HG03095 (cell line): ENCODE data around the gene RHOD.
A peak's percentile ranks its signal among the peaks of the same experiment; 100 is the strongest.

Experiments used
- ATAC-seq: cut with Tn5 transposase; IDR thresholded peaks from one replicate; pipeline ENCODE4 v1.9.1; 2021; ENCODE audit warnings: moderate library complexity; ENCODE audit not compliant: unreplicated experiment

RHOD gene

DNA sequence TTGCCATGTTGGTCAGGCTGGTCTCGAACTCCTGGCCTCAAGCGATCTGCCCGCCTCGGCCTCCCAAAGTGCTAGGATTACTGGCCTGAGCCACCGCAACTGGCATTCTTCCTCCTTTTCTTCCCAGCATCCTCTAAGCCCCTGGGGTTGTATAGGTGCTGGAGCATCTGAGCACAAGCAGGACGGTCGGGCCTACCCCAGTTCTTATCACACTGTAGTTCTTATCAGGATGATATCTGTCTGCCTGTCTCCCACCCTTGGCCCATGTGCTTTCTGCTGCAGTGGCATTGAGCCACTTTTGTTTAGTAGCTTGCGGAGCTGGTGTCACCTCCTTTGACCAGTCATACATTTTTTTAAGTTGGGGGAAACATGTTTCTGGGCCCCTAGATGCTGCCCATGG lies 1.9 kb downstream of the RHOD start:
- ATAC-seq: no peak

DNA sequence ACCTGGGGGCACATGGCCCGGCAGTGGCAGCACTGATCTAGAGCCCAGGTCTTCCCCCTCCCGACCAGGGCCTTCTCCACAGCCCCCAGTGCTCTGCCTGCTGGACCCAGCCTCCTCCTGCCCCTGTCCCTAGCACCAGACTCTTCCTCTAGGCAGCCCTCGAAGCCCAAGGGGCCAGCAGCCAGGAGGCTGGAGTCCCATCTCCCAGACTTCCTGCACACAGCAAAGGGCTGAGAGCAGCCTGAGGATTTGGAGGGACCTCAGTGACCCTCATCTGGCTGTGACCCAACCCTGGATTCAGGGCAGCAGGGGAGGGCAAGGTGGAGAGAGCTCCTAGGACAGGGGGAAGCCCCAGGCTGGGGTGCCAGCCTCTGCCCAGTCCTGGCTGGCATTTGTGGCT lies 3.0 kb downstream of the RHOD start:
- ATAC-seq: no peak

- no peak for ATAC-seq
Observed at GRCh38 chr11:67060111-67060522, 3.5 kb downstream of the RHOD start.

GRCh38 chr11:67062526-67063373 lies 6.1 kb downstream of the RHOD start:
- no peak for ATAC-seq

DNA sequence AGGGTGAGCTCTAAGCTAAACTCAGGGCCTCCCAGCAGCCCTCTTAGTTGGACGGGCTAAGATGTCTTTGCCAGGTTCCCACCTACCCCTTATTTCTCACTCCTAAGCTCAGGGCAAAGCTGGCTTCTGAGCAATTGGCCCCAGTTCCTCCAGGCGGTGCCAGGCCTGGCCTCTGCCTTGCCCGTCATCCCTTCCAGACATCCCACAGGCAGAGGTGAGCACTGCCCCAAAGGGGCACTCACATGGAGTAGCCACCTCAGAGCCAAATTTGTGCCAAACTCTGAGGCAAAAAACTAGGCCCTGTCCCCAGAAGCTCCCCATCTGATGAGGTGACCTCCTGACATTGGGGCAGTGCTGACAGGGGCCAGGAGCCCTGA lies 9.7 kb downstream of the RHOD start:
- ATAC-seq: no peak

GRCh38 chr11:67071420-67072284 lies 15.0 kb downstream of the RHOD start:
- ATAC-seq: no peak

GRCh38 chr11:67072295-67072694 lies 15.6 kb downstream of the RHOD start:
- no peak for ATAC-seq

GRCh38 chr11:67073908-67074307 lies 17.3 kb downstream of the RHOD start:
- ATAC-seq: no peak

DNA sequence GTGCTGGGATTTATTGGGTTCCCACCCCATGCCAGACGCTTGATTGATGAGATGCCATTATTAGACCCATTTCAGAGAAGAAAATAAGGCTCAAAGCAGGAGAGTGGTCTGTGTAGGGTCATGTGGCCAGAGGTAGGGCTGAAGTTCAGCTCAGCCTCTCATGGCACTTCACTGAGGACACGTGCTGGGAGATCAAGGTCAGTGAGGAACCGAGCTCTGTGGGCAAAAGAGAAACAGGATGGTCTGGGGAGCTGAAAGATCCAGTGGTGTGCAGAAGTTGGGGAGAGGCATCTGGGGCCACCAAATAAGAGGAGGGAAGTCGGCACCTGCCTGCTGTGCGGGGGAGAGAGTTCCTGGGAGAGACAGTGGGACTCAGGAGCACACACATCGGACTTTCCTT lies 19.6 kb downstream of the RHOD start:
- no peak for ATAC-seq

GRCh38 chr11:67079065-67079705 lies 22.5 kb downstream of the RHOD start:
- no peak for ATAC-seq

- ATAC-seq: no peak
Observed at GRCh38 chr11:67082071-67082791, 25.6 kb downstream of the RHOD start.

- ATAC-seq: no peak
Observed at GRCh38 chr11:67083786-67084366, 27.2 kb downstream of the RHOD start.

DNA sequence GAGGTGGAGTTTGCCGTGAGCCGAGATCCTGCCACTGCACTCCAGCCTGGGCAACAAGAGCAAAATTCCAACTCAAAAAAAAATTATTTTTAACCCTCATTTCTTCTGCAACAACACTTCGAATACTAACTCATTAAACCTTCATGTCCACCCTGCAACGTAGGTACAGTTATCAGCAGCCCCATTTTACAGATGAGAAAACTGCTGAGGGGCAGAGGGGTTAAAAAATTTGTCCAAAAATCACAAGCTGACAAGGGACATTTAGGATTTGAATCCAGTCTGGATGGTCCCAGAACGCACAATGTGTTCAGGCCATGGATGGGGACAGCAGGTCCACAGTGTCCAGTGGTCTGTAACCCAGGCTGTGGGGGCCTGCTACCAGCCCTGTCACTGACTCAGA lies 29.0 kb downstream of the RHOD start:
- ATAC-seq: no peak

DNA sequence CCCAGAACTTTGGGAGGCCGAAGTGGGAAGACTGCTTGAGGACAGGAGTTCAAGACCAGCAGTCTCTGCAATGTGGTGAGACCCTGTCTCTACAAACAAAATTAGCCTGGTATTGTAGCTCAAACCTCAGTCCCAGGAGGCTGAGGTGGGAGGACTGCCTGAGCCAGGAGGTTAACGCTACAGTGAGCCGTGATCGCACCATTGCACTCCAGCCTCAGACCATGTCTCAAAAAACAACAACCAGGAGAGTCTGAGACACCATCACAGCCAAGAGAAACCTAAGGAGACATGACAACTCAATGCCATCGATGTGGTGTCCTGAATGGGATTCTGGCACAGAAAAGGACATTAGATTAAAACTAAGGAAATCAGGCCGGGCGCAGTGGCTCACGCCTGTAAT lies 34.1 kb downstream of the RHOD start:
- ATAC-seq: no peak

DNA sequence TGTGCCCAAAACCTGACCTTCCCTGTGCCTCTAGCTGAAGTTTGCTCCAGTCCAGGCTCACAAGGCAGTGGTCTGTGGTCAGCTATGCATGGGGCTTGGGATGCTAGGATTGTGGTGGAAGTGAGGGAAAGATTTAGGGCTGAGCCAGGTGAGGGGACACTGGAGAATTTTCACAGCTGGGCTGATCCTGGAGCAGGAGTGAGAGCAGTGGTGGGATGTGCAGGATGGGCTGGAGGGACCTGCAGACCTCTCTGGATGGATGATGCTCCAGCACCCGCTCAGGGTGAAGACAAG lies 38.5 kb downstream of the RHOD start:
- no peak for ATAC-seq

DNA sequence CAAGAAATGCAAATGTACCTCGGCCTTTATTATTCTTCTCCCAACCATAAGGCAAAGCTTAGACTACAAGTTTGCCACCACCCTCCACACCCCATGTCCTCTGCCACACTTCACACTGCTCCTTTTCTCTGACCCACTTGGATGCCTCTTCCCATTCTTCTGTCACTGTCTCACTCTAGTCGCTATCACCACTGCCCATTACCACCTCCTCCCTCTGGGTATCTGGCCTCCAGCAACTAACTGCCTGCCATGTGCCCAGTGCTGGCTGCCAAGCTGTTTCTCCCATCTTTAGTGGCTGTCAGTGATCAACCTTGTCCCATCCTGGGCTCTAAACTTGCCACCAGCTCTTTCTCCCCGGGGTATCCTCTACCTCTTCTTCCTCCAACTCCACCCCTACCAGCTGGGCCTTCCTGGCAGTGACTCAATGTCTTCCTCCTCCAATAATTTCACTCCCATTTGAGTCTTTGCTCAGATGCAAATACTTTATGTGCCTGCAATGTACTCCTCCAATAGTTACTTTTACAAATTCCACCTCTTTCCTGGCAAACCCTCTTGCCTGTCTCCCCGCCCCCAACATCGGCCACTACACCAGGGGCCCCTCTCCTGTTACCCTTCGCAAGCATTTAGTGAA lies 42.3 kb downstream of the RHOD start:
- no peak for ATAC-seq

DNA sequence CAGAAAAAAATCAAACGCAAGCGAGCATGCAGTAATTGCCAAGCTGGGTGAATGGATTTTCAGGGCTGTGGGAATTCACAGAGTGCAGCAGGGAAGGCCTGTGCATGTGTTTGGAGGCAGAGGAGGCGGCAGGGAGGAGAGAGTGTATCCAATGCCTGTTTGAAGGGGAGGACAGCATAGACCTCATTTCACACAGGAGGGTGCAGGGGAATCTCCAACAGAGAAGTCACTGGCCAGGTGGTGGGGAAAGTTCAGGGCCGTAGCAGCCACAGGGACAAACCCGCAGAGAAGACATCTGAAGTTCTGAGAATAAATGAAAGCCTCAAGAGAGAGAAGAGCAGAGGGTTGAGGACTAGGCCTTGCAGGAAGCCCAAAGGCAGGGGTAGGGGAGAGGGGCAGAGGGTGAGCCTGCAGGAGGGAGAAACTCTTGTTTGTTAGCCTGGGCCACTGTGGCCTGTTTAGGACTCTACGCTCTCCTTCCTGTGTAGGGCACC lies 43.2 kb downstream of the RHOD start:
- peak; percentile 50 for ATAC-seq

GRCh38 chr11:67102664-67103063 lies 46.0 kb downstream of the RHOD start:
- ATAC-seq: no peak

DNA sequence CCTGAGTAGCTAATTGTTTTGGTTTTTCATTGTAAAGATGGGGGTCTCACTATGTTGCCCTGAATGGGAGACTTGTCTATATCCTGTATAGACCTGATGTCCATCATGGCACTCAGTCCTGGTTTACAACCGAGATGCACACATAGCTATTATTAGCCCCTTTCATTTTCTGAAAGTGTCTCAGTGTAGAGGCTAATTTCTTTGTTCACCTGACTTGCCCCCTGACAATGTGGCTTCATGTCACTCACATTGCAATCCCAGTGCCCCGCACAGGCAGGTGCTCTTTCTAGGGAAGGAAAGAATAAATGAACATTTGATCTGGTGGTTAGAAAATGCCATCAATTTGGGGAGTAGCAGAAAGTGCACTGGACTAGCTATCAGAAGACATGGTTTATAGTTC lies 49.3 kb downstream of the RHOD start:
- no peak for ATAC-seq

- ATAC-seq: no peak
Observed at GRCh38 chr11:67111261-67111660, 54.6 kb downstream of the RHOD start.
